ENCODE data around the gene YES1. TPM values are rescaled to one million over a fixed set of nuclear protein-coding genes. Genes with fewer than 3 reads are reported as not detected.
"Not testable (repeated sequence)": the region's sequence is repeated elsewhere in the genome, so short reads cannot be mapped to it uniquely, and the experiment has no call there.

YES1 gene
- total RNA-seq, 1 donor from 2014 or later, result 56.0 TPM

- H3K27ac ChIP-seq, result no peak overlapping the region
- TF ChIP-seq, protein P1, sequence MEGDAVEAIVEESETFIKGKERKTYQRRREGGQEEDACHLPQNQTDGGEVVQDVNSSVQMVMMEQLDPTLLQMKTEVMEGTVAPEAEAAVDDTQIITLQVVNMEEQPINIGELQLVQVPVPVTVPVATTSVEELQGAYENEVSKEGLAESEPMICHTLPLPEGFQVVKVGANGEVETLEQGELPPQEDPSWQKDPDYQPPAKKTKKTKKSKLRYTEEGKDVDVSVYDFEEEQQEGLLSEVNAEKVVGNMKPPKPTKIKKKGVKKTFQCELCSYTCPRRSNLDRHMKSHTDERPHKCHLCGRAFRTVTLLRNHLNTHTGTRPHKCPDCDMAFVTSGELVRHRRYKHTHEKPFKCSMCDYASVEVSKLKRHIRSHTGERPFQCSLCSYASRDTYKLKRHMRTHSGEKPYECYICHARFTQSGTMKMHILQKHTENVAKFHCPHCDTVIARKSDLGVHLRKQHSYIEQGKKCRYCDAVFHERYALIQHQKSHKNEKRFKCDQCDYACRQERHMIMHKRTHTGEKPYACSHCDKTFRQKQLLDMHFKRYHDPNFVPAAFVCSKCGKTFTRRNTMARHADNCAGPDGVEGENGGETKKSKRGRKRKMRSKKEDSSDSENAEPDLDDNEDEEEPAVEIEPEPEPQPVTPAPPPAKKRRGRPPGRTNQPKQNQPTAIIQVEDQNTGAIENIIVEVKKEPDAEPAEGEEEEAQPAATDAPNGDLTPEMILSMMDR (IDR thresholded peaks at IDR 0.05), result no peak
Measured at GRCh38 chr18:799943-800342, 12.1 kb downstream of the YES1 start.

GRCh38 chr18:795383-795782 lies 16.7 kb downstream of the YES1 start:
- intact Hi-C loops (cut with DNase I); ATAC-seq; H3K4me1 ChIP-seq; H3K27me3 ChIP-seq; H3K9me3 ChIP-seq; H3K27ac ChIP-seq; H3K4me3 ChIP-seq; DNase-seq; H3K36me3 ChIP-seq: not testable (repeated sequence)

More at GRCh38 chr18:799943-800342, 12.1 kb downstream of the YES1 start:
- Histone ChIP-seq H3K36me3 (no peaks in the 10 kb centered on the region), H3K27me3 (no peaks in the 10 kb centered on the region), H3K4me1 (peaks cover 11% of the 10 kb centered on the region), H3K4me3 (no peak overlapping the region), H3K9me3 (no peaks in the 10 kb centered on the region)
- intact Hi-C loops (cut with DNase I), result loop anchor here (10.0 kb wide), 1 partner anchor 55 kb away; no protein-coding TSS in a partner anchor
- DNase-seq, result no peak
- ATAC-seq, result no peak

DNA sequence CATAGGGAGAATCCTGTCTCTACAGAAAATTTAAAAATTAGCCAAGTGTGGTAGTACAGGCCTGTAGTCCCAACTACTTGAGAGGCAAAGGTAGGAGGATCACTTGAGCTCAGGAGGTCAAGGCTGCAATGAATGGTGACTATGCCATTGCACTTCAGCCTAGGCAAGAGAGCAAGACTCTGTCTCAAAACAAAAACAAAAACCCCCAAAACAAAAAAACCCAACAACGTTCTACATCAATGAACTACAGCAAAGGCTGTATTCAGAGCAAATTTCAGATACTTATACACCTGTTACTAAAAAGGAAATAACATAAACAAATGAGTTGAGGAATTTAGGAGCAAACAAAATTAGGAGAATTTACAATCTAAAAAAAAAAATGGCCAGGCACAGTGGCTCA lies 22.6 kb downstream of the YES1 start:
- DNase-seq (no peak), ATAC-seq (no peak)
- H3K4me1 ChIP-seq, result no peaks in the 10 kb centered on the region
- no peaks in the 10 kb centered on the region for H3K9me3 ChIP-seq
- no peak overlapping the region for H3K27ac ChIP-seq
- TF ChIP-seq, protein P1 (IDR thresholded peaks at IDR 0.05), result no peak
- no peak overlapping the region for H3K4me3 ChIP-seq
- H3K36me3 ChIP-seq, result no peaks in the 10 kb centered on the region
- no peaks in the 10 kb centered on the region for H3K27me3 ChIP-seq
- intact Hi-C loops (cut with DNase I), result no loop called here

DNA sequence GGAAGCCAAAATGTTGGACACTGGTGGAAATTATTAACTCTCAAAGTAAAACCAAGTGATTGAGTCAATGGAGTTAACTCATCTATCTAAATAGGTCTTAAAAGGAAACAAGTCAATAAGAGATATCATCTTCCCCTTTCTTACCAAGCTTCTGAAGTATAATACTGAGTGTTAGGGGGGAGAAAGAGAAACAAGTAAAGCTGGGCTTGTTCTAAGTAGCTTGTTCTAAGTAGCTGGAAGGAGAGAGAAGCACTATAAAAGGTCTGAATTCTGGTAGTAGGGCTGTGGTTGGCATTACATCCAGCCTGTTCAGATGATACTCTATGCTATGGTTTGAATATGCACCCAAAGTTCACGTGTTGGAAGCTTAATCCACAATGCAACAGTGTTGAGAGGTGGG lies 26.8 kb downstream of the YES1 start:
- DNase-seq (no peak), ATAC-seq (no peak)
- Histone ChIP-seq H3K9me3 (no peaks in the 10 kb centered on the region), H3K4me3 (no peak overlapping the region), H3K36me3 (no peaks in the 10 kb centered on the region), H3K4me1 (no peaks in the 10 kb centered on the region), H3K27ac (no peak overlapping the region), H3K27me3 (no peaks in the 10 kb centered on the region)
- TF ChIP-seq, protein P1 (IDR thresholded peaks at IDR 0.05), result no peak
- intact Hi-C loops (cut with DNase I), result no loop called here

DNA sequence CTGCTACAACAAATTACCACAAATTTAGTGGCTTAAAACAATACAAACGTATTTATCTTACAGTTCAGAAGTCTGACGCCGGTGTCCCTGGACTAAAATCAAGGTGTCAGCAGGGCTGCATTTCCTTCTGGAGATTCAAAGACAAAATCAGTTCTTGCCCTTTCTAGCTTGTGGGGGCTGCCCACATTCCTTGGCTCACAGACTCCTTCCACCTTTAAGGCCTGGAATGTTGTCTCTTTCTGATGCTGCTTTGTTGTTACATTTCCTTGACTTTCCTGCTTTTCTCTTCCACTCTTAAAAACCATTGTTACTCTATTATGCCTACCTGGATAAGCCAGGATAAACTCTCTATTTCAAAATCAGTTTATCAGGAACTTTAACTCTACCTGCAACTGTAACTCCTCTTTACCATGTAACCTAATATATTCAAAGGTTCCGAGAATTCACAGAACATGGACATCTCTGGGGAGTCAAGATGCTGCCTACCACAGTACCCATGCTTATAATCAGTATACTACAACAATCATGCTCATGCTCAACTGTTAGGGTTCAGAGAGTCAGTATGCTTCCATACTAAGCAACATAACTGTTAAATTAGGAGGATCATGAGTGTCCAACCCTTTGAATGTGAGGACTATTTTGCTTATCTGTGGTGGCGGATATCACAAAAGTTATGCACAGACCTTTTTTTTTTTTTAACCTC lies 27.4 kb downstream of the YES1 start:
- TF ChIP-seq, protein P1 (IDR thresholded peaks at IDR 0.05), result no peak
- Histone ChIP-seq H3K27me3 (no peaks in the 10 kb centered on the region), H3K36me3 (no peaks in the 10 kb centered on the region), H3K9me3 (no peaks in the 10 kb centered on the region), H3K27ac (no peak overlapping the region), H3K4me3 (no peak overlapping the region), H3K4me1 (no peaks in the 10 kb centered on the region)
- ATAC-seq (no peak), DNase-seq (no peak)
- intact Hi-C loops (cut with DNase I), result no loop called here

DNA sequence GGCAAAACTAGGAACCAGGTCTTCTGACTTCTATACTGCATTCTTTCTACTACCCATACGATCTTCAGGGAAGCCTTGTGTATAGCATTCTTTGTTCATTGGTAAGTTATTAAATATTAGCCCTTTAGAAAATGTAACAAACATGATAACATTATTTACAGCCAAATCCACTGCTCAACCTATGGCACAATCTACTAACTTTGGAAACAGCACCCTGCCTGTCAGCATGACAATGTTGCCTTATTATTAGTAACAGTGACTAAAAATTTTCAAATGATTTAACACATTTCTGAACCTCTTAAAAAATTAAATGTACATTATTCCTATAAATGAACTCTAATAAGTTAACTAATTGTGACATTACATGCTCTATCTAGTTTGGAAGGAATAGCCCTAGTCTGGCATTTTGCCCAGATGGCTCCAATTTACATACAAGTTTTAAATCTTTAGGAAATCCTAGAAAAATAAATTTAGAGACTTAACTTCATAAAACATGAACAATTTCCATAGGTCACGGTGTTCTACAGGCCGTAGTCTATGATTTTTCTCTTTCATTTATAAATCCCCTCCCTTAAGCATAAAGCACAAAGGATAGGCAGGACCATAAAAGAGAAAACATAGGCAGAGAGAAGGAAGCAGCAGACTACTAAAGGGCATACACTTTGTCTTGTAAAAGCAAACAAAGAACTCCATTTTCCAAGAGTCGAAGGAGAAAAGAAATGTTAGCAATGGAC lies 33.7 kb downstream of the YES1 start:
- Histone ChIP-seq H3K27me3 (no peaks in the 10 kb centered on the region), H3K4me3 (no peak overlapping the region), H3K27ac (no peak overlapping the region), H3K36me3 (no peaks in the 10 kb centered on the region), H3K4me1 (peaks cover 4% of the 10 kb centered on the region), H3K9me3 (no peaks in the 10 kb centered on the region)
- ATAC-seq, result no peak
- TF ChIP-seq, protein P1 (IDR thresholded peaks at IDR 0.05), result no peak
- intact Hi-C loops (cut with DNase I), result no loop called here
- DNase-seq, result no peak
